ENCODE data around the gene ZMYM2. TPM values are rescaled to one million over a fixed set of nuclear protein-coding genes. Genes with fewer than 3 reads are reported as not detected.
"Not testable (repeated sequence)": the region's sequence is repeated elsewhere in the genome, so short reads cannot be mapped to it uniquely, and the experiment has no call there.

The ZMYM2 gene
- total RNA-seq, 2 donors from 2014 or later: 86.4 to 103 TPM

DNA sequence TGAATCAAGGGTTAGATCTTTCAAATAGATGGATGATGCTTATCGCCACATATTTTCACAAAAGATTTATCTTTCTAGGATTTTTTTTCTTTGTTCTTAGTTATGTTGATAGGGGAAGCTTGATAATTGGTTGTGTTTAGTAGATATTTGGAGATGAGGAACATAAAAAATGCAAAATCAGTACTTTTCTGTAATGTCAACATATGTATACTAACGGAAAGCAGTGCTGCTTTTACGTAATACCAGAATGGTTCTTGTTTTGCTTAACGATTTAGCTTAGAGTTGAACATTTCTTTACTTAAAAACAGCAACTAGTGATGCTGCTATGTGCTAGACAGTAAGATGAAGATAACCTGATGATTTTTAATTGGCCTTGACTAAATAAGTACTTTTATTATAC lies 3.0 kb downstream of the ZMYM2 start:
- ATAC-seq (replicated peaks in 1 of 2) (no peak), DNase-seq (no peak)
- Mint-ChIP-seq H3K36me3 (ENCODE audit: insufficient read depth in 2 of 2) (peaks cover 5 to 7% of the 10 kb centered on the region in 2 donors), H3K27ac (peak overlapping the region; percentile 40), H3K4me3 (peak overlapping the region; percentile 75 to 98), H3K27me3 (ENCODE audit: low read depth) (no peaks in the 10 kb centered on the region), H3K4me1 (ENCODE audit: low read depth) (peaks cover 33% of the 10 kb centered on the region), H3K9me3 (no peaks in the 10 kb centered on the region)

GRCh38 chr13:19961924-19962323 lies 3.4 kb downstream of the ZMYM2 start:
- no peak for ATAC-seq (replicated peaks in 1 of 2)
- Mint-ChIP-seq H3K4me1 (ENCODE audit: low read depth) (peaks cover 36% of the 10 kb centered on the region), H3K4me3 (peak overlapping the region; percentile 75 to 98), H3K27me3 (ENCODE audit: low read depth) (no peaks in the 10 kb centered on the region), H3K9me3 (no peaks in the 10 kb centered on the region), H3K36me3 (ENCODE audit: insufficient read depth in 2 of 2) (peaks cover 6 to 9% of the 10 kb centered on the region in 2 donors), H3K27ac (peak overlapping the region; percentile 40)
- DNase-seq: no peak

DNA sequence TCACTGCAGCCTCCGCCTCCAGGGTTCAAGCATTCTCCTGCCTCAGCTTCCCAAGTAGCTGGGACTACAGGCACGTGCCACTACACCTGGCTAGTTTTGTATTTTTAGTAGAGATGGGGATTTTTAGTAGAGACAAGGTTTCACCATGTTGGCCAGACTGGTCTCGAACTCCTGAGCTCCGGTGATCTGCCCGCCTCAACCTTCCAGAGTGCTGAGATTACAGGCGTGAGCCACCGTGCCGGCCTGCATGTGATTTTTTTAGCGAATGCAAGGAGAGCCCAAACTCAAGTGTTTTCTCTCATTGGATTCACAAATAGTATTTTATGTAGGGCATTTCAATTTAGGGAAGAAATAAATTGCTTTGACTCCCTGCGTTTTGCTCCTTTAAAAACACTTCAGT lies 4.4 kb downstream of the ZMYM2 start:
- Mint-ChIP-seq H3K27ac (no peak overlapping the region), H3K9me3 (no peaks in the 10 kb centered on the region), H3K4me3 (no peak overlapping the region), H3K36me3 (ENCODE audit: insufficient read depth in 2 of 2) (peaks cover 9 to 13% of the 10 kb centered on the region in 2 donors), H3K4me1 (ENCODE audit: low read depth) (peaks cover 41% of the 10 kb centered on the region), H3K27me3 (ENCODE audit: low read depth) (no peaks in the 10 kb centered on the region)
- DNase-seq (no peak), ATAC-seq (replicated peaks in 1 of 2) (no peak)

DNA sequence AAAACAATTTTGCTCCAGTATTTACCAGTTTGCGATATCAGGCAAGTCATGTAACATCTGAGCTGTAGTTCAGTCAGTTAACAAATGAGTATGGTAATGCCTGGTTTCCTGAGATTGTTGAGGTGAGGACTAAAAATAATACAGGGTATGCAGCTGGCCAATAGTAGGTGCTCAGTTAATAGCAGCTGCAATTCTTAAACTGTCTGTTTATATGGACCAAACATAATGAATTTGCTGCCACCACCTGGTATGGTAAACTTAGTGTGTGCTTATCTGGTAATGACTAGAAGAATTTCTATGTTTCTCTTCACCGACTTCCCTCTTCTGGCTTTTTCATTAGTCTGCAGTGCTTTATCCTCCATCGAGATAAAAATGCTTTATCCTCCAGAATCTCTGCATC lies 9.1 kb downstream of the ZMYM2 start:
- Mint-ChIP-seq H3K4me3 (no peak overlapping the region), H3K4me1 (ENCODE audit: low read depth) (peaks cover 27% of the 10 kb centered on the region), H3K27ac (no peak overlapping the region), H3K27me3 (ENCODE audit: low read depth) (no peaks in the 10 kb centered on the region), H3K9me3 (no peaks in the 10 kb centered on the region), H3K36me3 (ENCODE audit: insufficient read depth in 2 of 2) (peaks cover 5 to 16% of the 10 kb centered on the region in 2 donors)
- DNase-seq: no peak
- no peak for ATAC-seq (replicated peaks in 1 of 2)

GRCh38 chr13:19974498-19975009 lies 16.0 kb downstream of the ZMYM2 start:
- not testable (repeated sequence) for ATAC-seq (replicated peaks in 1 of 2); H3K27me3 Mint-ChIP-seq (ENCODE audit: low read depth); H3K27ac Mint-ChIP-seq; DNase-seq; H3K9me3 Mint-ChIP-seq; H3K4me3 Mint-ChIP-seq
- H3K36me3 Mint-ChIP-seq (ENCODE audit: insufficient read depth in 2 of 2): peaks cover 15 to 47% of the 10 kb centered on the region in 2 donors
- H3K4me1 Mint-ChIP-seq (ENCODE audit: low read depth): peaks cover 13% of the 10 kb centered on the region

- no peak for DNase-seq
- H3K4me1 Mint-ChIP-seq (ENCODE audit: low read depth): peaks cover 24% of the 10 kb centered on the region
- no peak for ATAC-seq (replicated peaks in 1 of 2)
- no peaks in the 10 kb centered on the region for H3K27me3 Mint-ChIP-seq (ENCODE audit: low read depth)
- H3K4me3 Mint-ChIP-seq: no peak overlapping the region
- peaks cover 14 to 52% of the 10 kb centered on the region in 2 donors for H3K36me3 Mint-ChIP-seq (ENCODE audit: insufficient read depth in 2 of 2)
- peak overlapping the region; percentile 50 for H3K27ac Mint-ChIP-seq
- peaks cover 6% of the 10 kb centered on the region in 2 donors for H3K9me3 Mint-ChIP-seq
Measured at GRCh38 chr13:19978831-19979437, 20.4 kb downstream of the ZMYM2 start.

GRCh38 chr13:19981685-19982238 lies 23.2 kb downstream of the ZMYM2 start:
- no peak overlapping the region for H3K4me3 Mint-ChIP-seq
- no peak for DNase-seq
- ATAC-seq (replicated peaks in 1 of 2): no peak
- no peak overlapping the region for H3K27ac Mint-ChIP-seq
- H3K27me3 Mint-ChIP-seq (ENCODE audit: low read depth): no peaks in the 10 kb centered on the region
- H3K4me1 Mint-ChIP-seq (ENCODE audit: low read depth): peaks cover 31% of the 10 kb centered on the region
- H3K9me3 Mint-ChIP-seq: peaks cover 6% of the 10 kb centered on the region in 2 donors
- peaks cover 9 to 32% of the 10 kb centered on the region in 2 donors for H3K36me3 Mint-ChIP-seq (ENCODE audit: insufficient read depth in 2 of 2)

GRCh38 chr13:19982447-19983043 lies 24.0 kb downstream of the ZMYM2 start:
- Mint-ChIP-seq H3K27me3 (ENCODE audit: low read depth) (no peaks in the 10 kb centered on the region), H3K9me3 (peaks cover 6% of the 10 kb centered on the region in 2 donors), H3K4me1 (ENCODE audit: low read depth) (peaks cover 30% of the 10 kb centered on the region), H3K36me3 (ENCODE audit: insufficient read depth in 2 of 2) (peaks cover 9 to 25% of the 10 kb centered on the region in 2 donors), H3K27ac (peak overlapping the region; percentile 39), H3K4me3 (no peak overlapping the region)
- DNase-seq (no peak), ATAC-seq (replicated peaks in 1 of 2) (no peak)

DNA sequence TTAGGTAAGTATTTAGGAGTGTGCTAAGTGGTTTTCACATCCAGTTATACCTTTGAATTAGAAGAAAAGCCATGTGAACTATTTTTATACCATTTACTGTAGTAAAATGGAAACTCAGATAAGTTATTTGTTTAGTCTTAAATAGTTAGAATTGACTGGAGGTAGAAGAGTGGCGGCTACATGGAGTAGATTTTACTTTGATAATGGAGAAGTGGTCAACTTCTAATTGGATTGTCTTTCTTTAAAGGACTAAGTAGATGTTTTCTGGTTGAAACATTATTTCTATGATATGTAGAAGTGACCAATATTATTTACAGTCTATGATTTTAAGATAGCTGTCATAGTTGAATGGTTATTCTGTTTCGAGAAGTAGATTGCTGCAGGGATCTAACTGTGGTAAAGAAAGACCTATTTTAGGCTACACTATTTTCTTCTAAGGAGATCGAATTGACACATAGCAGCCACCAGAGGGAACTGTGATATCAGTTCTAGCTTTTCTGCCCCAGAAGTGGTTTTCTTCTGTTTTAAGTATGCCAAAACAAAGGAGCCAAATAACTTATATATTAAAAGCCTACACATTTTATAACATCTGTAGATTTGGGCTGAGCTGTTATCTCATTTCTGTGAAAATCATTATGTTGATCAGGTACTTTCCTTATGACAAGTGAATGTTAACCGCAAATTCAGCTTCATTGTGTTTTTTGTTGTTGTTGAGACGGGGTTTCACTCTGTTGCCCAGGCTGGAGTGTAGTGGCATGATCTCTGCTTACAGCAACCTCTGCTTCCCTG lies 26.1 kb downstream of the ZMYM2 start:
- Mint-ChIP-seq H3K27me3 (ENCODE audit: low read depth) (no peaks in the 10 kb centered on the region), H3K9me3 (no peaks in the 10 kb centered on the region), H3K4me1 (ENCODE audit: low read depth) (peaks cover 42% of the 10 kb centered on the region)

GRCh38 chr13:19985219-19985556 lies 26.7 kb downstream of the ZMYM2 start:
- no peak overlapping the region for H3K4me3 Mint-ChIP-seq
- no peaks in the 10 kb centered on the region for H3K27me3 Mint-ChIP-seq (ENCODE audit: low read depth)
- DNase-seq: no peak
- H3K4me1 Mint-ChIP-seq (ENCODE audit: low read depth): peaks cover 47% of the 10 kb centered on the region
- no peaks in the 10 kb centered on the region for H3K9me3 Mint-ChIP-seq
- peaks cover 4 to 10% of the 10 kb centered on the region in 2 donors for H3K36me3 Mint-ChIP-seq (ENCODE audit: insufficient read depth in 2 of 2)
- H3K27ac Mint-ChIP-seq: no peak overlapping the region
- peak; percentile 29 to 64 for ATAC-seq (replicated peaks in 1 of 2)

More for the DNA sequence above, 26.1 kb downstream of the ZMYM2 start:
- H3K27ac Mint-ChIP-seq: peak overlapping the region; percentile 54
- ATAC-seq (replicated peaks in 1 of 2): peak; percentile 61 to 83
- H3K4me3 Mint-ChIP-seq: peak overlapping the region in 1 of 2 donors; percentile 36
- peaks cover 5 to 12% of the 10 kb centered on the region in 2 donors for H3K36me3 Mint-ChIP-seq (ENCODE audit: insufficient read depth in 2 of 2)
- peak in 1 of 2 donors; percentile 6 for DNase-seq

GRCh38 chr13:19991531-19991930 lies 33.0 kb downstream of the ZMYM2 start:
- Mint-ChIP-seq H3K36me3 (ENCODE audit: insufficient read depth in 2 of 2) (peaks cover 6 to 19% of the 10 kb centered on the region in 2 donors), H3K4me1 (ENCODE audit: low read depth) (peaks cover 34% of the 10 kb centered on the region), H3K27ac (peak overlapping the region; percentile 89), H3K4me3 (no peak overlapping the region), H3K9me3 (no peaks in the 10 kb centered on the region), H3K27me3 (ENCODE audit: low read depth) (no peaks in the 10 kb centered on the region)
- ATAC-seq (replicated peaks in 1 of 2): no peak
- no peak for DNase-seq

- Mint-ChIP-seq H3K4me1 (ENCODE audit: low read depth) (peaks cover 37% of the 10 kb centered on the region), H3K27me3 (ENCODE audit: low read depth) (no peaks in the 10 kb centered on the region), H3K4me3 (no peak overlapping the region), H3K9me3 (no peaks in the 10 kb centered on the region), H3K27ac (peak overlapping the region; percentile 51), H3K36me3 (ENCODE audit: insufficient read depth in 2 of 2) (peaks cover 7 to 24% of the 10 kb centered on the region in 2 donors)
- DNase-seq (no peak), ATAC-seq (replicated peaks in 1 of 2) (no peak)
Measured at GRCh38 chr13:19993024-19993423, 34.5 kb downstream of the ZMYM2 start.

- H3K36me3 Mint-ChIP-seq (ENCODE audit: insufficient read depth in 2 of 2): peaks cover 6 to 26% of the 10 kb centered on the region in 2 donors
- H3K27me3 Mint-ChIP-seq (ENCODE audit: low read depth): no peaks in the 10 kb centered on the region
Measured at GRCh38 chr13:19998960-19999359, 40.4 kb downstream of the ZMYM2 start.

More at GRCh38 chr13:19998960-19999359, 40.4 kb downstream of the ZMYM2 start:
- Mint-ChIP-seq H3K4me3 (no peak overlapping the region), H3K27ac (no peak overlapping the region), H3K9me3 (no peaks in the 10 kb centered on the region), H3K4me1 (ENCODE audit: low read depth) (peaks cover 42% of the 10 kb centered on the region)
- ATAC-seq (replicated peaks in 1 of 2) (no peak), DNase-seq (no peak)

Data from activated T-cell treated with anti-CD3 and anti-CD28 coated beads, Interleukin-2, amount 50 U/mL, for 72 hours (primary cell).